ENCODE results near the gene SPIRE1. TPM values are rescaled to one million over a fixed set of nuclear protein-coding genes. Genes with fewer than 3 reads are reported as not detected.

The SPIRE1 gene
- polyA plus RNA-seq, 1 donor from 2014 or later: 22.2 TPM

DNA sequence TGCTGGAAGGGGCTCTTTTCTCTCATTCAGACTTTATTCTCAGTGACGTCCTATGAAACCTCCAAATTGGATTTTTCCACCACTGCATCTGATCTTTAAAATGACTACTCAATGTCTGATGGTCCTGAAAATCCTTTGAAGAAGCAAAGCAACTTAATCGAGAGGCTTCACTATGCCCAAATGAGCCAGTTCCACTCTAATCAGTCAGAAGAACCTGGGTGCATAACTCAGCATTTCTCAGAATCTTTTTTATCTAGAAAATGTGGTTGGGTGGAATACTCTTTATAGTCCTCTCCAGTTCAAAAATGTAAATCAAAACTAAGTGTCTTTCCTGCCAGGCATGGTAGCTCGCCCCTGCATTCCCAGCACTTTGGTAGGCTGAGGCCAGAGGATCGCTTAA is 189.5 kb downstream of the SPIRE1 start:
- Histone ChIP-seq H3K9ac (ENCODE audit: low read length) (no peak overlapping the region), H3K36me3 (ENCODE audit: insufficient read depth, low read length) (peaks cover 6% of the 10 kb centered on the region), H3K79me2 (replicated peaks; ENCODE audit: insufficient read depth, low read length) (no peaks in the 10 kb centered on the region), H3K4me3 (ENCODE audit: low read length) (no peak overlapping the region), H4K20me1 (ENCODE audit: insufficient read depth) (no peaks in the 10 kb centered on the region), H3K27ac (ENCODE audit: low read length) (no peak overlapping the region), H3K27me3 (ENCODE audit: insufficient read depth, low read depth, low read length) (no peaks in the 10 kb centered on the region), H3K9me2 (ENCODE audit: insufficient read depth, low read length) (no peaks in the 10 kb centered on the region), H3F3A (ENCODE audit: insufficient read depth, low read length, poor library complexity, severe bottlenecking) (no peaks in the 10 kb centered on the region), H3K9me3 (ENCODE audit: low read length) (no peaks in the 10 kb centered on the region), H3K4me2 (ENCODE audit: low read length) (no peak overlapping the region), H2AFZ (ENCODE audit: low read depth, low read length) (no peak overlapping the region)
- TF ChIP-seq RAD21 (conservative IDR thresholded peaks at IDR 0.05) (no peak), REST (IDR thresholded peaks at IDR 0.05; ENCODE audit: borderline replicate concordance) (no peak), EP300 (conservative IDR thresholded peaks at IDR 0.05; ENCODE audit: poor library complexity, severe bottlenecking) (no peak), TAF1 (IDR thresholded peaks at IDR 0.05; ENCODE audit: low read depth) (no peak), EZH2 (IDR thresholded peaks at IDR 0.05; ENCODE audit: borderline replicate concordance, insufficient read depth, low read length, poor library complexity, severe bottlenecking) (no peak), POLR2AphosphoS5 (IDR thresholded peaks at IDR 0.05) (no peak), MXI1 (conservative IDR thresholded peaks at IDR 0.05; ENCODE audit: poor library complexity, severe bottlenecking) (no peak), SMC3 (conservative IDR thresholded peaks at IDR 0.05; ENCODE audit: poor library complexity) (no peak)
- TF ChIP-seq, protein P1, sequence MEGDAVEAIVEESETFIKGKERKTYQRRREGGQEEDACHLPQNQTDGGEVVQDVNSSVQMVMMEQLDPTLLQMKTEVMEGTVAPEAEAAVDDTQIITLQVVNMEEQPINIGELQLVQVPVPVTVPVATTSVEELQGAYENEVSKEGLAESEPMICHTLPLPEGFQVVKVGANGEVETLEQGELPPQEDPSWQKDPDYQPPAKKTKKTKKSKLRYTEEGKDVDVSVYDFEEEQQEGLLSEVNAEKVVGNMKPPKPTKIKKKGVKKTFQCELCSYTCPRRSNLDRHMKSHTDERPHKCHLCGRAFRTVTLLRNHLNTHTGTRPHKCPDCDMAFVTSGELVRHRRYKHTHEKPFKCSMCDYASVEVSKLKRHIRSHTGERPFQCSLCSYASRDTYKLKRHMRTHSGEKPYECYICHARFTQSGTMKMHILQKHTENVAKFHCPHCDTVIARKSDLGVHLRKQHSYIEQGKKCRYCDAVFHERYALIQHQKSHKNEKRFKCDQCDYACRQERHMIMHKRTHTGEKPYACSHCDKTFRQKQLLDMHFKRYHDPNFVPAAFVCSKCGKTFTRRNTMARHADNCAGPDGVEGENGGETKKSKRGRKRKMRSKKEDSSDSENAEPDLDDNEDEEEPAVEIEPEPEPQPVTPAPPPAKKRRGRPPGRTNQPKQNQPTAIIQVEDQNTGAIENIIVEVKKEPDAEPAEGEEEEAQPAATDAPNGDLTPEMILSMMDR (IDR thresholded peaks at IDR 0.05; ENCODE audit: poor library complexity, severe bottlenecking): no peak

DNA sequence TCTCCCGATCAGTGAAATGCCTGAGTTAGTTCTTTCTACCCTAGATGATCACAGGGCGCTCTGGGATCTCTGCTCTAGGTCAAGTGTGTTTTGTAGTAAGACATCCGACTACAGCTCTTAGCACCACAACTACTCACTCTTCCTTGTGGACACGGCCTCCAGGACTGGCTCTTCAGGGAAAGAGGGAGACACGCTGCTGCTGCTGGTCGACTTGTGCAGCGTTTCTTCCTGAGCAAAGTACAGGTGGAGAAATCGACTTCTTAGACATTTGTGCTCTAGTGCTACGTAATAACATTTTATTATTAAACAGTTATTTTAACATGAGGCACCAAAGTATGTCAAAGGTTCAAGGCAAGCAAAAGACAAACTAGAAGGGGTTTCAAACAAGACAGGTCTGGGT is 193.2 kb downstream of the SPIRE1 start:
- TF ChIP-seq, protein P1 (IDR thresholded peaks at IDR 0.05; ENCODE audit: poor library complexity, severe bottlenecking): no peak
- TF ChIP-seq EZH2 (IDR thresholded peaks at IDR 0.05; ENCODE audit: borderline replicate concordance, insufficient read depth, low read length, poor library complexity, severe bottlenecking) (no peak), MXI1 (conservative IDR thresholded peaks at IDR 0.05; ENCODE audit: poor library complexity, severe bottlenecking) (no peak), REST (IDR thresholded peaks at IDR 0.05; ENCODE audit: borderline replicate concordance) (no peak), EP300 (conservative IDR thresholded peaks at IDR 0.05; ENCODE audit: poor library complexity, severe bottlenecking) (no peak), POLR2AphosphoS5 (IDR thresholded peaks at IDR 0.05) (no peak), TAF1 (IDR thresholded peaks at IDR 0.05; ENCODE audit: low read depth) (no peak), RAD21 (conservative IDR thresholded peaks at IDR 0.05) (no peak), SMC3 (conservative IDR thresholded peaks at IDR 0.05; ENCODE audit: poor library complexity) (no peak)
- Histone ChIP-seq H3K9me3 (ENCODE audit: low read length) (no peaks in the 10 kb centered on the region), H3K36me3 (ENCODE audit: insufficient read depth, low read length) (peaks cover 17% of the 10 kb centered on the region)

More for the DNA sequence above, 193.2 kb downstream of the SPIRE1 start:
- Histone ChIP-seq H2AFZ (ENCODE audit: low read depth, low read length) (no peak overlapping the region), H3K9me2 (ENCODE audit: insufficient read depth, low read length) (no peaks in the 10 kb centered on the region), H3K79me2 (replicated peaks; ENCODE audit: insufficient read depth, low read length) (no peaks in the 10 kb centered on the region), H4K20me1 (ENCODE audit: insufficient read depth) (no peaks in the 10 kb centered on the region), H3F3A (ENCODE audit: insufficient read depth, low read length, poor library complexity, severe bottlenecking) (no peaks in the 10 kb centered on the region), H3K4me3 (ENCODE audit: low read length) (no peak overlapping the region), H3K27me3 (ENCODE audit: insufficient read depth, low read depth, low read length) (no peaks in the 10 kb centered on the region), H3K27ac (ENCODE audit: low read length) (no peak overlapping the region), H3K9ac (ENCODE audit: low read length) (no peak overlapping the region), H3K4me2 (ENCODE audit: low read length) (no peak overlapping the region)

All from neural cell (in vitro differentiated cells).